ENCODE data around the gene GTF2H4.
"Not testable (repeated sequence)": the region's sequence is repeated elsewhere in the genome, so short reads cannot be mapped to it uniquely, and the experiment has no call there.

GTF2H4 gene

GRCh38 chr6:30895343-30895742 is 12.7 kb upstream of the GTF2H4 start:
- no peak for FAIRE-seq

GRCh38 chr6:30896541-30896940 is 11.5 kb upstream of the GTF2H4 start:
- no peak for FAIRE-seq

- FAIRE-seq: no peak
Observed at GRCh38 chr6:30897882-30898281, 10.1 kb upstream of the GTF2H4 start.

DNA sequence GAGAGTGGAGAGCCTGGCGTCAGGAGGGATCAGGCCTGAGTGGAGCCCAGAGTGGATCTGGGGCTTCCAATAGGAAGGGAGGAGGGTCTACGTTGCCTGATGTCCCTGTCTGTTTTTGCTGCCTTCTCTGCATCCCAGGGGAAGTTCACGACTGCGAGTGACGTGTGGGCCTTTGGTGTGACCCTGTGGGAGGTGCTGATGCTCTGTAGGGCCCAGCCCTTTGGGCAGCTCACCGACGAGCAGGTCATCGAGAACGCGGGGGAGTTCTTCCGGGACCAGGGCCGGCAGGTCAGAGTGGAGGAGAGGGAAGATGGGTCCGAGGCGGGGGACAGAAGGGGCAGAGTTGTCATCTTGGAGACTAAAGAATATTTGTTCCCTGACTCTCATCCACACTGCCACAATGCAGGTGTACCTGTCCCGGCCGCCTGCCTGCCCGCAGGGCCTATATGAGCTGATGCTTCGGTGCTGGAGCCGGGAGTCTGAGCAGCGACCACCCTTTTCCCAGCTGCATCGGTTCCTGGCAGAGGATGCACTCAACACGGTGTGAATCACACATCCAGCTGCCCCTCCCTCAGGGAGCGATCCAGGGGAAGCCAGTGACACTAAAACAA is 9.2 kb upstream of the GTF2H4 start:
- FAIRE-seq: no peak

GRCh38 chr6:30900863-30901417 is 7.1 kb upstream of the GTF2H4 start:
- no peak for FAIRE-seq

DNA sequence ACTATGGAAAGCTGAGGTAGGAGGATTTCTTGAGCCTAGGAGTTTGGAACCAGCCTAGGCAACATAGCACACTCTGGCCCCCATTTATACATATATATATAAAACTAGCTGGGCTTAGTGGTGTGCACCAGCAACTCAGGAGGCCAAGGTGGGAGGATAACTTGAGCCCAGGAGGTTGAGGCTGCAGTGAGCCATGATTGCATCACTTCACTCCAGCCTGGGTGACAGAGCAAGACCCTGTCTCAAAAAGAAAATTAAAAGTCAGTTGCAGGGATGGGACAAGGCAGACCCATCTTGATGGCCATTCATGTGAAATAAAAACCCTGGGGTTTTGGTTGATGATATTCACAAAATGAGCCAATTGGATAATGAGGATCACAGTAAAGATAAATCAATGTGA is 6.6 kb upstream of the GTF2H4 start:
- no peak for FAIRE-seq

DNA sequence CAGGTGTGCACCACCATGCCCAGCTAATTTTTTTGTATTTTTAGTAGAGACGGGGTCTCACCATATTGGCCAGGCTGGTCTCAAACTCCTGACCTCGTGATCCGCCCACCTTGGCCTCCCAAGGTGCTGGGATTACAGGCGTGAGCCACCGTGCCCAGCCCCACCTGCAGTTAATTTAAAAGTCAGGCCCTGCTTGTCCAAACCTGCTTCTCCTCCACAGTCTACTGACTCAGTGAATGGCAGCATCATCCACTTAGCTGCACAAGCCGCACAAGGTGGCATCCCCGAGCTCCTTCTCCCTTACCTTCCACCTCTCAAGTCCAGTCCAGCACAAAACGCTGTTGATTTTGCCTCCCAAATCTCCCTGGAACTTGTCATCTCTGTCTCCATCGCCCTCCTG is 5.8 kb upstream of the GTF2H4 start:
- FAIRE-seq: not testable (repeated sequence)

DNA sequence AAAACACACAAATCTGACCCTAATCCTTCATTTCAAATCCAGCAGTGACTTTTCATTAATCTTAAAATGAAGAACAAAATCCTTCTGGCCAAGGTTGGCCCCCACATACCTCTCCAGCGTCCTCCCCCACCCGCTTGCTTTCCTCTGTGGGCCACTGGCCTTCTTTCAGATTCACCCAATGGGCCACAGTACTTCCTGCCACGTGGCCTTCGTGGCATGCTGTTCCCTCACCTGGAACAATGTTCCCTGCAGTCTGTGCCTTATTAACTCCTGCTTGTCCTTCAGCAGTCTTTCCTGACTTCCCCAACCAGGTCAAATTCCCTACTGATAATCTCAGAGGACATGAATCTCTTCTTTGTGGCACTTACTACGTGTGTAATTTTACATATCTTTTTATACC is 5.3 kb upstream of the GTF2H4 start:
- FAIRE-seq: no peak

- no peak for FAIRE-seq
Observed at GRCh38 chr6:30903236-30903635, 4.8 kb upstream of the GTF2H4 start.

DNA sequence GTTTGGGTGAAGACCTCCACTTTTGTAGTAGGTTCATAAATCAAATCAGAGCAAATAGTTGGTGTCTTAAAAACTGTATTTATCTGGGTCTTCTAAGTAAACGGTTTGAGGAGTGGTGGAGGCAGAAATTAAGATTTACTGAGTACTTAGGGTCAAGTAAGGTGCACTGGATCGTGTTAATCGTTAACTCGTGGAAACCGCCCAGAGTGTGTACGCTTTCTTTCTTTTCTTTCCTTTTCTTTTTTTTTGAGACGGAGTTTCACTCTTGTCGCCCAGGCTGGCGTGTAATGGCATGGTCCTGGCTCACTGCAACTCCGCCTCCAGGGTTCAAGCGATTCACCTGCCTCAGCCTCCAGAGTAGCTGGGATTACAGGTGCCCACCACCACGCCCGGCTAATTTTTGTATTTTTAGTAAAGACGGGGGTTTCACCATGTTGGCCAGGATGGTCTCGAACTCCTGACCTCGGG is 683 bp upstream of the GTF2H4 start:
- FAIRE-seq: not testable (repeated sequence)

GRCh38 chr6:30908700-30909099 is 693 bp downstream of the GTF2H4 start:
- no peak for FAIRE-seq

DNA sequence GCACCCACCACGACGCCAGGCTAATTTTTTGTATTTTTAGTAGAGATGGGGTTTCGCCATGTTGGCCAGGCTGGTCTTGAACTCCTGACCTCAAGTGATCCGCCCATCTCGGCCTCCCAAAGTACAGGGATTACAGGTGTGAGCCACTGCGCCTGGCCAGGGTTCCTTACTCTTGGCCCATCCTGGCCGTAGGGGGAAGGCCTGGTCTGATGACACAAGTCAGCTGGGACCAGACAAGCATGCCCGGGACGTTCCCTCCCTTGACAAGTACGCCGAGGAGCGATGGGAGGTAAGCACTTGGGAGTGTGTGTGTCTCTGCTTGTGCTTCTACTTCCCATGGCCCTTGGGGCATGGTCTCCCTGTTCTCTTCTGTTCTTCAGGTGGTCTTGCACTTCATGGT is 2.5 kb downstream of the GTF2H4 start:
- not testable (repeated sequence) for FAIRE-seq

DNA sequence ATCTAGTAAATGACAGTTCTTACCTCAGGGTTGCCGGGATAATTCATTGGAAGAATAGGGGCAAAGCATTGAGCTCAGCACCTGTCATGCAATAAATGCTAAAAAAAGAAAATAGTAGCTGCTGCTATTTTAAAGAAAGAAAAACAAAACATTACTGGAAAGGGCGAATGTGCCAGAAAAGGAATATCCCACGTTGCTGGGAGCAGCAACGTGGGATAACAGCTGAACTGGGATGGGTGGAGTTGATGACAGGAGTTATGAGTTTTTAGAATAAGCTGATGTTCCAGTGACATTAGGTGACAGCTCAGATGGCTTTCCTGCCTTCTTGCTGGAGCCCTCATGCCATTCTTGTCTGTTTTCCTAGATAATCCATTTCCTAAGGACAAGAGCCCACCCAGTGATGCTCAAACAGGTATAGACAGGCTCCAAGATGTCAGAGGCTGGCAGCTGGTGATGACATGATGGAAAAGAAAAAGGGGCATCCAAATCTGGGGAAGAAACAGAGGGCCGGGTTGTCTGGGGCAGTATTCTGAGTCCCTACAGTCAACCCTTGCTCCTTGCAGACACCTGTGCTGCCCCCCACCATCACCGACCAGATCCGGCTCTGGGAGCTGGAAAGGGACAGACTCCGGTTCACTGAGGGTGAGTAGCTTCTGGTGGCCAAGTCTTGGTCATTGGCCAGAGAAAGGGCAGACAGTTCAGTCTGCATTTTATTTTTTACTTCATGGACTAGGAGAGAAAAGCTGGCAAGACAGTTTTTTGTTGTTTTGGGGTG is 4.9 kb downstream of the GTF2H4 start:
- no peak for FAIRE-seq

DNA sequence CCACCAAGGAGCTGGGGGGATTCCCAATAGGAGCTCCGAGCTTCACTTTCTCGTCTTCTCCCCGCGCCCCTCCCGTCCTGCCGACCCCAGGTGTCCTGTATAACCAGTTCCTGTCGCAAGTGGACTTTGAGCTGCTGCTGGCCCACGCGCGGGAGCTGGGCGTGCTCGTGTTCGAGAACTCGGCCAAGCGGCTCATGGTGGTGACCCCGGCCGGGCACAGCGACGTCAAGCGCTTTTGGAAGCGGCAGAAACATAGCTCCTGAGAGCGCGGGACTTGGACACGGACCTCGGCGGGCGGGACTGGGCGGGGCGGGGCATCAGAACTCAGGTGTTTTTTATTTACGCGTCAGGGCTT is 5.7 kb downstream of the GTF2H4 start:
- no peak for FAIRE-seq

DNA sequence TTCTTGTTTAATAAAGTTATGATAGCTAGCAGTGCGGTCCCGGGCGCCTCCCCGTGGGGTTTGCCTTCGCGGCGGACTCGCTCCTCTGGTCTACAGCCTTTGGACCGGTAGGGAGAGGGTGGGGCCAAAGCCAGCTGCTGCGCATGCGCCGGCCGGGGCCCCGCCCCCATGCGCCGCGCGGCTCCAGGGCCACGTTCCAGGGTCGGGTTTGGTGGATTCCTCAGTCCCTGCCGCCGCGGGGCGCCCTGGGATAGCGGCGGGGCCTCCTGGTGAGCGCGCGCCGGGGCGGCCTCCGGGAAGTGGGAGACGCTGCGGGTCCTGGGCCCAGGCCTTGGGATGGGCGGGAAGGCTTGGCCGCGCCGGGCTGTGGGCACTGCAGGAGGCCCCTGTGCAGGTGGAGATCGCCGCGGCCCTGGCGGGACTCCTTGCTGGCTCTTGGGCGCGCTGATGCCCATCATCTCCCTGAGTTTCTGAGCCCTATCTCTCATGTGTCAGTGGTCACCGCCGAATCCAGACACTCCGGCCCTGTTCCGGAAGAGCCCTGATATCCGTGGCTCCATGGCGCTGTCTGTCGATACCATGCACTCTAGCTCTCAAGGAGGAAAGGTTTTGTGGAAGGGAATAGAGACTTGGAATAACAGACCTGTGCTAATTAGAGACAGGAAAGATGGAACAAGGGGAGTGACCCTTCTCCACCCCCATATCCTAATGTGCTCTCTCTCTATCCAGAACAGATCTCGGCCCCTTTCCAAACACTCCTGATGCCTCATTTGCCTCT is 6.3 kb downstream of the GTF2H4 start, which contains the start of gene VARS2:
TSS of gene VARS2 (plus strand) at position 163 of the 778 bp plus-strand sequence. CDS start at position 762, 599 bp downstream.
- FAIRE-seq: no peak

DNA sequence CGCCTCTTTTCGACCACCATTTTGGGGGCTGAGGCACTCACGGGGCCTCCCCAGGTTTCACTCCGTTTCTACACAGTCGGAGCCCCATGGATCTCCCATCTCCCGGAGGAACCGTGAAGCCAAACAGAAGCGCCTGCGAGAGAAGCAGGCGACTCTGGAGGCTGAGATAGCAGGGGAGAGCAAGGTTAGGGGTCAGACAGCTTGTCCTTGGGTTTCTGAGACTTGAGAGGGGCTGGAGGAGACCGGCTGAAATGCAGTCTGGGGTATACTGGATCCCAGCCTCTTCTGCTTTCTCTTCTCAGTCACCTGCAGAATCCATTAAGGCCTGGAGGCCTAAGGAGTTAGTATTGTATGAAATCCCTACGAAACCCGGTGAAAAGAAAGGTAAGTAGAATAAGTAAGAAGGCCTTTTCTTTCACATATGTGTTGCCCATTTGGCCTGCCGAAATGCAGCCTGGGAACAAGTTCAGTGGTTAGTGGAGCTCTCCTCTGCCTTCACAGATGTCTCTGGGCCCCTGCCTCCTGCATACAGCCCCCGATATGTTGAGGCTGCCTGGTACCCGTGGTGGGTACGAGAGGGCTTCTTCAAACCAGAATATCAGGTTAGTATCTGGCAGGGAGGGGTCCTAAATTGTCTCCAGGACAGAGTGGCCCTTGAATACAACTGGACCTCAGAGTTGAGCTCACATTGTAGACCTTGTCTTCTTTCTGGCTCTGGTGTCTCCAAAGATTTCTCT is 7.0 kb downstream of the GTF2H4 start:
- FAIRE-seq: no peak

DNA sequence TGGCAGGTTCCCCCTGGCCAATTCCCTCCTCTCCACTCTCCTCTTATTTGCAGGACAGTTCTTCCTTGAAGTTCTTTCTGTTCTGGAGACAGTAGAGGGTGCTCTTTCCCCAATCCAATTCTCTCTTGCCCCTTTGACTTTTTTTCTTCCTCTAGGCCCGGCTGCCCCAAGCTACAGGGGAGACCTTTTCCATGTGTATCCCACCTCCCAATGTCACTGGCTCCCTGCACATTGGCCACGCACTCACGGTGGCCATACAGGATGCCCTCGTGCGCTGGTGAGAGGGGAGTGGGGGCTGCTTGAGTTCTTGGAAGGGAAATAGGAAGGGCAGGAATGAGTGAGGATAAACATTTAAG is 7.6 kb downstream of the GTF2H4 start:
- FAIRE-seq: no peak

- no peak for FAIRE-seq
Observed at GRCh38 chr6:30917041-30917440, 9.0 kb downstream of the GTF2H4 start.

DNA sequence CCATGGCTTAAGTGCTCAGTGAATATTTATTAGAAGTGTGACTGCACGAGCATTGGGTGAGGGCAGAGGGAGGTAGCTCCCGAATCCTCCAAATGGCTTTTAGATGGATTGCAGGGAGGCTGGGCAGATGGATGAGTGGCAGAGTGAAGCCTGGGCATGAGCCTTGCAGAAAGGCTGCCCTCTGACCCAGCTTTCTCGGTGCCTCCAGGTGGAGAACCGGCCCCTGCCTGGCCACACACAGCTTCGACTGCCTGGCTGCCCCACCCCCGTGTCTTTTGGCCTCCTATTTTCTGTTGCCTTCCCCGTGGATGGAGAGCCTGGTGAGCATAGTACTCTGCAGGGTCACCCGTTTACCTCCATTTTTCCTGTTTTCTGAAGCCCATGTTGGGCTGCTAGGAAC is 9.5 kb downstream of the GTF2H4 start:
- FAIRE-seq: no peak

DNA sequence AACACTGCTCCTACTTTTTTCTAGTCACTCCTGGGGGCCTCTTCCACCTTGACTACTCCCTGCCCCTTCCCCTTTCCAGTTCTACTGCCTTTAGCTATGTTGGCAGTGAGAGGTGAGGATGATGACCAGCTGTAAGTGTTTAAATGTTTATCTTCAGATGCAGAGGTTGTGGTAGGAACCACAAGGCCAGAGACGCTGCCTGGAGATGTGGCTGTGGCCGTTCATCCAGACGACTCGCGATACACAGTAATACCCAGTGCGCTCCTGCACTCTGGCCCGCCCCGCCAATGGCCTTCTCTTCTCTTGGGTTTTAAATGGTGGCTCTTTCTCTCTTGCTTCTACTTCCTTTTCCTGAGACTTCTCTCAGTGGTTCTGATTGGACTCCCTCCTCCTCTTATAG is 10.7 kb downstream of the GTF2H4 start:
- FAIRE-seq: no peak

DNA sequence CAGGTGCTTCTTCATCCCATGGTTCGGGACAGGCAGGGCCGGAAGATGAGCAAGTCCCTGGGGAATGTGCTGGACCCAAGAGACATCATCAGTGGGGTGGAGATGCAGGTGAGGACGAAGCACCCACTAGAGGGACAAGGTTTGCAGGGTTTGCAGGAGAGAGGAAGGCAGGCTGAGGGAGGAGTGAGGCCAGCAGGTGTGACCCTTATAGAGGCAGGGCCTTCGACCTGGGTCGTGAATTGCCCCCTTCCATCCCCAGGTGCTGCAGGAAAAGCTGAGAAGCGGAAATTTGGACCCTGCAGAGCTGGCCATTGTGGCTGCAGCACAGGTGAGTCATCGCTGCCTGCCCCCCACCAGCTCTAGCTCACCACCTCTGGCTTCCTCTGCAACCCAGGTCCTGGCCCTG is 14.4 kb downstream of the GTF2H4 start:
- no peak for FAIRE-seq

- FAIRE-seq: not testable (repeated sequence)
Observed at GRCh38 chr6:30924040-30924627, 16.1 kb downstream of the GTF2H4 start.
